NK-92 (cell line): Measurements from ENCODE around the gene TMEM213.

ENCODE experiments used
- DNase-seq: peaks from one replicate; lab custom pipeline; 2025; ENCODE audit not compliant: unreplicated experiment; lab: John Stamatoyannopoulos, UW

The TMEM213 gene

DNA sequence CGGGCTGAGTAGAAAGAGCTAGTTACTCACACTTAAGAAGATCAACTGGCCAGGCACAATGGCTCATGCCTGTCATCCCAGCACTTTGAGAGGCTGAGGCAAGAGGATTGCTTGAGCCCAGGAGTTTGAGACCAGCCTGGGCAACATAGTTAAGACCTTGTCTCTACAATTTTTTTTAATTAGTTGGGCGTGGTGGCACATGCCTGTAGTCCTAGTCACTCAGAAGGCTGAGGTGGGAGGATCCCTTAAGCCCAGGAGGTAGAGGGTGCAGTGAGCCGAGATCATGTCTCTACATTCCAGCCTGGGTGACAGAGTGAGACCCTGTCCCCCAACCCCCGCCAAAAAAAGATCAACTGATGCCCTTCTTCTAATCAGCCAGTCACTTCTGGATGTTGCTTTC lies 74.8 kb downstream of the TMEM213 start:
- no peak for DNase-seq

DNA sequence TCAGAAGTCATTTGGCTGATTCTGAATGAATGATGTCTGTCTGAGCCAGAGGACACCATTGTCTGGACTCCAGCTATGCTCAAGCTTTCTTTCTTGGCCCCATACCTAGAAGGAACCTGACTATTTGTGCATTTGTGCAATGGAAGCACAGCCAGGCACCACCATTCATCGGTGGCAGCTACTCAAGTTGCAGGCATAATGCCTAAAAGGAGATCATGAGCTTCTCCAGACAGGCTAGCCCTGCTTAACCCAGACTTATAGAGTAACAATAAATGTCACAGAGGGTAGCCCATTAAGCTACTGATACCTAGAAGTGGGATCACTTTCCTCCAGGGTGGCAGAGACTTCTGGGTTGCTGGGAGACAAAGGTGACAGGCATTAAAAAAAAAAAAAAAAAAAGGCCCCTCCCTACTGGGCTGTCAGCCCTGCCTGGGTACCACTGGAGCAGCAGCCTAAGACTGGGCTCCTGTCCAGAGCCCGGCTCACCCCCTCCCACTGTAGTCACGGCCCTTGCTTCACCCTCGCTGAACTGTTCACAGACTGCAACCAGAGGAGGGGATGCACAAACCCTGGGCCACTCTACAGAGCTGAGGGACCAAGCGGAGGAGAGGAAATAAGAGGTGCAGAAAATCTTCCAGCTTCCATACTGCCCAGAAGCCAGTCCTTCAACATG lies 75.6 kb downstream of the TMEM213 start:
- no peak for DNase-seq

DNA sequence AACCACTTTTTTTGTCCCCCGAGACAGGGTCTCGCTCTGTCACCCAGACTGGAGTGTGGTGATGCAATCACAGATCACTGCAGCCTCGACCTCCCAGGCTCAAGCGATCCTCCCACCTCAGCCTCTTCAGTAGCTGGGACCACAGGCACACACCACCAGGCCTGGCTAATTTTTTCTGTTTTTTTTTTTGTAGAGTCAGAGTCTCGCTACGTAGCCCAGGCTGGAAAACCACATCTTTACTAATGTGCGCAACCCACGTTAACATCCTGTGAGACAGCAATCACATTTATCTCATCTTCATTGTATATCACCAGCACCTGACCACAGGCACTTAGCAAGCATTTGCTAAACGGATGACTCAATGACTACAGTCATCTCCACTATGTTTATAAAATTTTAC lies 78.0 kb downstream of the TMEM213 start:
- DNase-seq: no peak

DNA sequence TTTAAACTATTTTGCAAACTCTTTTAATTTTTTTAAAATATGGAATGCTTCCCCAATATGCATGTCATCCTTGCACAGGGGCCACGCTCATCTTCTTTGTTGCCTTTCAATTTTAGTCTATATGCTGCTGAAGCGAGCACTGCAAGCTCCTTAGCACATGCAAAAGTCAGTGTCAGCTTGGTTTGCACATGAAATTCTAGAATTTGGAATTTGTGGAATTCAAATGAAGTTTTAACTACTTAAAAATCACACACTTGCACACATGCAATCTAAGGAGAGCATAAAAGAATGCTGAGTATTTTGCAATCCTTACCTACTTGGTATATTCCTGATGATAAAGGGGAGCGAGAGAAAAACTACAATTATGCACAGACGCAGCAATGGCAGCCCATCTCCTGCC lies 78.5 kb downstream of the TMEM213 start:
- no peak for DNase-seq

DNA sequence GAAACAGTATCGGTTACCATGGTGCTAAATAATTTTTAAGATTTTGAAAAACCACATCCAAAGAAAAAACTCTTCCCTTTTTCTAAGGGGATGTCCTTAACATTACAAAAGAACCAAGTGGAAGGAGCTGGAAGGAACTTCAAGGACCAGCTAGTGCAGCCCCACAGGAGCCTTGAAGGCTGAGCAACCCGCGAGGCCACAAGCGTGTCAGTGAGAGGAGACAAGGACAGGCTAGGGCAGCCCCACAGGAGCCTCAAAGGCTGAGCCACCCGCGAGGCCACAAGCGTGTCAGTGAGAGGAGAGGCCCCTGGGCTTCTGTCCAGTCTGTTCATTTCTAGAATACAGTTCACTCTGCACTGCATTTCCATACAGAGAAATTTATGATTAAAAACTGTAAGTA lies 80.3 kb downstream of the TMEM213 start:
- DNase-seq: no peak

DNA sequence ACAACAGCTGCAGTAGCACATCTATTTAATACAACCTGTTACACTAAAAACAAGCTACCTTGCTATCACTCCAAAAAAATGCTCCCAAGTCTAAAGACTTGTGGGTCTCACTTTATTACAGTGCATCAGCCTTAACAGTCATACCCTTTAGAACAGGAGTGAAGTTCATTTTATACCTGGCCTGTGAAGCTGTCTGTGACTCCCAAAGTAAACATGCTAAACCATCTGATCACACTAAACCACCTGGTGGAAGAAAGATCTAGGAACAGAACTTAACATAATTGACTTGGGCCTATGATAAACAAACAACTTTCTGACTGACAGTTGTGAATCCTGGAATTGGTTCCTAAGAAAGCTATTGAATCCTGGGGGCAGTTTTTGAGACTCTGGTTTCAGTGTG lies 81.1 kb downstream of the TMEM213 start:
- DNase-seq: no peak

DNA sequence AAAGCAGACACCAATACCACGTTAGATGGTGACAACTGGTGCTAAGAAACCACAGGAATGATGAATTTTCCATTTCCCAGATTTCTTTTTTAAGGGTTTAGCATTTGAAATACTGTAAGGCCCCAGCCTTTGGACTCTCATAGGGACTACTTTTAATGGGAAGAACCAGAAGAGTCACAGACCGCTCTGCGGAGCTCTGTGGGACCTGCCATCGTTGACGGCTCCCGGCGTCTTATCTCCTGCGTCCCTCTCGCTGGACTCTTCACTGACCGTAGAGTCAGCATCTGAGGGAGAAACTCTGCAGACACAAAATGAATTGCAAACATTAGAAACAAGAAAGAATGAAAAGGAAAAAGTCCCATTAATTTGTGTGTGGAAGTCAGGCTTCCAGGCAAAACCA lies 81.6 kb downstream of the TMEM213 start:
- DNase-seq: no peak

DNA sequence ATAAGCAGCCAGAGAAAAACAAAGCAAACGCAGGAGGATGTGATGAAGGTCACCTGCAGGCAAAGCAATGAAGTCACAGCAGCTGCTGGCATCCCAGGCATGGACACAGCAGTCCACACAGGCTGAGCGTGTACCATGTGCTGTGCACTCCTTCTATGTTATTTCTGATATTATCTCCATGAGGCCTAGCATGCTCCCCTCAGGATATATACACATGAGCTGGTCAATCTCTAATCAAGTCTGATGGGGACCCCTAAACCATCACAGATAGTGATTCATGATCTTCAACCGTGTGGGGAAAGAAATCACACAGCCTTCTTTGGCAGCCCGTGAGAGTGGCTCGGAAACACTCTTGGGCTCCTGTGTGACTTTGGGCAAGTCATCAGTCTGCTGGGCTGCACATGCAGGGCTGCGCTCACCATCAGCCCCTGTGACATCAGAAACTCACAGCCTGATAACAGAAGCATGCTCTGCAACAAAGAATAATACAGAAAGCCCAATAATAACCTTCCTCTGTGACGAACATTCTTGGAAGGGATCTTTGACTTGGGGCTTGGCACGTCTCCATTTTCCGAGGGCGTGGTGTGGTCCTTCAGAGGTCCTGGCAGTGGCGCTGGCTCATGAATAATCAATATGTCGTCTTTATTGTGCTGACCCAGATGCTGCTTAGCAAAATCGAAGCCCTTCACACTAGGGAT lies 83.2 kb downstream of the TMEM213 start:
- no peak for DNase-seq

DNA sequence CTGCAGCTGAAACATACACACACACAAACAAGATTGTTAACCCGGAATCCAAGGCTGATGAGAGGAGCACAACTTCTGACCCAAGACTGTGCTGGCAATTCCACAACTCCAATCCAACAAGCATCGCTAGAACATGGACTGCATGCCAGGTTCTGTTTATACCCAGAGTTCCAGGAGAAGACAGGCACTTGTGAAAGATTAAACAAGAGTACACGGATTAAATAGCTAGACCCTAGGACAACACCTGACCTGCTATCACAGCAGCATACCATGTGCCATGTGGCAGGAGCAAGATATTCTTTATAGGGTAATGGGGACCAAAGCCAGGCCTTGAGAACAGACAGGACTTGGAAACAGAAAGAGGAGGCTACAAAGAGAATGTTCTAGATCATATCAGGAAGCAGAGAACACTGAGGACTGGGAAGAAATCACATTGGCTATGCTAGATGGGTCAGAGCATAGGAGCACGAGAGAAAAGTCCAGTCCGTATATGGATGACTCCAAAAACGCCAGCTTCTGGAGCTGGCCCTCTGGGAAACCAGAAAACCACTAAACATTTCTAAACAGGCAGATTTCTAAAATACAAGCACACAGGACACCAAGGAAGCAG lies 83.9 kb downstream of the TMEM213 start:
- DNase-seq: no peak

DNA sequence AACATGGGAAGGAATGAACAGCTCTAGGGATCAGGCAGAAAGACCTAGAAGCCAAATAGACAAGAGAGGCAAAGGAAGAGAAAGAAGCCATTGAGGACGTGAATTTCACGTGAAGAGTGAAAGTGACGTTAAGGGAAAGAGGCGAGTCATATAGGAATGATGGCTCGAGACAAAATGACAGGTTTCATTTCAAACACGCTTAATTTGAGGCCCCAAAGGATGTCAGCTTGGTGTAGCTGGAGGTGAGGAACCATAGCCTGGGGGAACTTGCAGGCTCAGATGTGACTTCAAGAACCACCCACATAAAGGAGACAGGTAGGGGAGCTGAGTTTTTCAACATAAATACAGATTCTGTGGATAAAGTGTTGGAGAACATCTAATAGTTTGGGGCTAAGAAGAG lies 84.5 kb downstream of the TMEM213 start:
- no peak for DNase-seq

DNA sequence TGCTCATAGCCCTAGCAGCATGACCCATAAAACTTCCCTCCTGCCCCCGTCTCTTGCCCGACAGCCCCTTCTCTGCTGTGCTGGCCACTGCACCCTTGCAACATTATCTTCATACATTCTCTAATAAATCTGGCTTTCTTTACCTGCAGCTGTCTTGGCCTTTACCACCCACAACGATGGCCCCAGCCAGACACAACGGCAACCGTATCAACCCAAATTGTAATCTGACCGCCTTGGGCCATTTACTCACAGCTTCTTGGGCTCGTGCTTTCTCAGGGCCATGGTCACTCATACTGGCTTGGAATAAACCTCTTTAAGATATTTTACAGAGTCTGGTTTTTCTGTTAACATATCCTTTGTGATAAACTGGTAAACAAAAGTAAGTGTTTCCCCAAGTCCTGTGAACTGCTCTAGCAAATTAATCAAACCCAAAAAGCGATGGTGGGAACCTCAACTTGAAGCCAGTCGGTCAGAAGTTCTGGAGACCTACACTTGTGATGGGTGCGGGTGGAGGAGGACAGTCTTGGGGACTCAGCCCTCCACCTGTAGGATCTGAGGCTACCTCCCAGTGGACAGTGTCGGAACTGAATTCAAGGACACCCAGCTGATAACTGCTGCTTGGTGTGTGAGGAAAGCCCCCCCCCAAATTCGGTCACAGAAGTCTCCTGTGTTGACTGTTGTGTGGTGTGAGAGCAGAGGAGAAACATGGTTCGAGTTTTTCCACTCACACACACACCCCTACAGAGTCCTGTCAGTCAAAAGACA lies 87.8 kb downstream of the TMEM213 start:
- DNase-seq: no peak

DNA sequence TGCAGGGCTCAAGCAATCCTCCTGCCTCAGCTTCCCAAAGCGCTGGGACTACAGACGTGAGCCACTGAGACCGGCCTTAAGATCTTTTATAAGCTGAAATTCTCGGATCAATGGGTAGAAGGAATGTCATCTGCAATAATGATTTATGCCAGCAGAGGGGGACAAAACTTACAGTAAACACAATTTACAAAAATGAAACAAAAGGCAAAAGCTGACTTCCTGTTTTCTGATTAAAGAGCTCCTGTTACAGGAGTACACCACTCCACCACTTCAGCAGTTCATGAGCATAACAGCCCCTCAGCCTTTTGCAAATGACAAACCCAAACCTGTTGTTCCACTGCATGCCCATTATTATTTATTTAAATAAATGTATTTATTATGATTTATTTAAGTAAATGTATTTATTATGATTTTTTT lies 88.7 kb downstream of the TMEM213 start:
- DNase-seq: no peak

DNA sequence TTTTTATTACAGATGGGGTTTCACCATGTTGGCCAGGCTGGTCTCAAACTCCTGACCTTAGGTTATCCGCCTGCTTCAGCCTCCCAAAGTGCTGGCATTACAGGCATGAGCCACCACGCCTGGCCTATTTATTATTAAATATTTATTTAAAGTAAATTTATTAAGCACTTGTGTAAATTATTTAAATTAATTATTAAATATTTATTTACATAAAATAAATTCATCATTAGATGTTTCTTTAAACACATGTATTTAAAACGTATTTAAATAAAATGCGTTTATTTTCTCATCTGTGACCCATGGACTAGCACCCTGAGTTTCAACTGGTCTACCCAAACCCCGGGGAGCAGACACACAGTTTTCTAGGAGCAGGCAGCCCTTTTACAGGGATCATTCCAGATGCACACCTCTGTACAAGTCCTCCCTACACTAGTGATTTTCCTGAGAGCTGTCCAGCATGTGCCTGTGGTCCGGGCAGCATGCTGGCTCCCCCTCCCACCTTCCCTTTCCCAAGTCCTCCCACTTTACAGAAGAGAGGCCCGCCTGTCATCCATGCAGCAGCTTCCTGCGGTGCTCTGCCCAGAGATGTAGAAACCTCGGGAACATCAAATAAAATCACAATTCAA lies 89.4 kb downstream of the TMEM213 start:
- no peak for DNase-seq
